ENCODE measurements around the gene PPDPF. TPM values are rescaled to one million over a fixed set of nuclear protein-coding genes. Genes with fewer than 3 reads are reported as not detected.

Gene PPDPF
- total and polyA plus RNA-seq, 12 donors = 186 to 433 (median 270) TPM

DNA sequence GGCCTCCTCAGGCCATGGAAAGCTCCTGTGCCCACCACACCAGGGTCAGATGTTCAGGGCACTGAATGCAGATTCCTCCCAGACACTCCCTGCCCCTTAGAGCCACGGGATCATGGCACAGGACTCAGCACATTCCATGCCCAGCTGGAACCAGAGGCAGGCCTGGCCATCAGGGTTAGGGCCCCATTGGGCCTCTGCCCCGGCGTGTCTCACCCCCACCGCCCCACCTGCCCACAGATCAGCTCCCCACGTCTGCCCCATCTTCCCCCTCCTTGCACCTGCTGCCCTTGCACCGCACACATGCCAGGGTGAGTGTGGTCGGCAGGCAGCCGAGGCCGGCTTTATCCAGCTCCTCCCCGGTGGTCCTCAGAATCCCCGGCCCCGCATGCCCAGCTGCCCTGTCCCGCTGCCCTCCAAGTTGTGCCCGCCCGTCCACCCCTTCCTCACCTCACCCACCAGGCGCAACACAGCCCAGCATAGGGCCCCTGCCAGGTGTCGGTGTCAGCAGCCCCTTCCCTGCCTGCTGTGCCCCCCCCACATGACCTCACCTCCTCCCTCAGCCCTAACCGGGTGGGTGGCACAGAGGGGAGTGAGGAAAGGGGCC lies 29.2 kb downstream of the PPDPF start:
- H3K4me1 ChIP-seq = peaks cover 0 to 19% (median 10%) of the 10 kb centered on the region in 9 donors
- H3K9me3 ChIP-seq = no peaks in the 10 kb centered on the region
- TF ChIP-seq, protein P1, sequence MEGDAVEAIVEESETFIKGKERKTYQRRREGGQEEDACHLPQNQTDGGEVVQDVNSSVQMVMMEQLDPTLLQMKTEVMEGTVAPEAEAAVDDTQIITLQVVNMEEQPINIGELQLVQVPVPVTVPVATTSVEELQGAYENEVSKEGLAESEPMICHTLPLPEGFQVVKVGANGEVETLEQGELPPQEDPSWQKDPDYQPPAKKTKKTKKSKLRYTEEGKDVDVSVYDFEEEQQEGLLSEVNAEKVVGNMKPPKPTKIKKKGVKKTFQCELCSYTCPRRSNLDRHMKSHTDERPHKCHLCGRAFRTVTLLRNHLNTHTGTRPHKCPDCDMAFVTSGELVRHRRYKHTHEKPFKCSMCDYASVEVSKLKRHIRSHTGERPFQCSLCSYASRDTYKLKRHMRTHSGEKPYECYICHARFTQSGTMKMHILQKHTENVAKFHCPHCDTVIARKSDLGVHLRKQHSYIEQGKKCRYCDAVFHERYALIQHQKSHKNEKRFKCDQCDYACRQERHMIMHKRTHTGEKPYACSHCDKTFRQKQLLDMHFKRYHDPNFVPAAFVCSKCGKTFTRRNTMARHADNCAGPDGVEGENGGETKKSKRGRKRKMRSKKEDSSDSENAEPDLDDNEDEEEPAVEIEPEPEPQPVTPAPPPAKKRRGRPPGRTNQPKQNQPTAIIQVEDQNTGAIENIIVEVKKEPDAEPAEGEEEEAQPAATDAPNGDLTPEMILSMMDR (IDR thresholded peaks at IDR 0.05) = no peak
- no peaks in the 10 kb centered on the region for H3K36me3 ChIP-seq
- H3K4me3 ChIP-seq = no peak overlapping the region
- H3K27ac ChIP-seq = no peak overlapping the region
- intact Hi-C loops (cut with DNase I) = loop anchor here in 2 of 10 donors (5.0 to 10.0 kb wide), 2 partner anchors 335 to 408 kb away; partner anchors contain the start of gene UCKL1 (in 1 of the 2)
- ATAC-seq (no peak), DNase-seq (no peak)
- peaks cover 0 to 84% (median 31%) of the 10 kb centered on the region in 7 donors for H3K27me3 ChIP-seq
- whole genome bisulfite sequencing, 2 donors = 84% methylated on average over 18 of the region's 18 CpGs

DNA sequence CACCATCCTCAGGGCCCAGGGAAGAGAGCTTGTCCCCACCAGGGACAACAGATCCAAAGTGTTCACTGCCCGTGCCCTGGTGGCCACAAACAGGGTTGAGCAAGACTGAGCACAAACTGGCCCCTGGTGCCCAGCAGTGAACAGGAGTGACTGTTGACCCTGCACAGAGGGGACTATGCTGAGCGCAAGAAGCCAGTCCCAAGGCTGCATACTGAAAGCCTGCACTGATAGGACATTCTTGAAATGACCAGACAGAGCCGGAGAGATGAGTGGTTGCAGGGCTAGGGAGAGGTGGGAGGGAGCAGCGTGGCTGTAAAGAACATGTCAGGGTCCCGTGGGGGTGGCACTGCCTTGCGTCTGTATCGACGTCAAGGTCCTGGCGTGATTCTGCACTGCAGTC lies 30.5 kb downstream of the PPDPF start:
- 31 to 35% methylated on average over 9 of the region's 9 CpGs for WGBS, 2 donors

DNA sequence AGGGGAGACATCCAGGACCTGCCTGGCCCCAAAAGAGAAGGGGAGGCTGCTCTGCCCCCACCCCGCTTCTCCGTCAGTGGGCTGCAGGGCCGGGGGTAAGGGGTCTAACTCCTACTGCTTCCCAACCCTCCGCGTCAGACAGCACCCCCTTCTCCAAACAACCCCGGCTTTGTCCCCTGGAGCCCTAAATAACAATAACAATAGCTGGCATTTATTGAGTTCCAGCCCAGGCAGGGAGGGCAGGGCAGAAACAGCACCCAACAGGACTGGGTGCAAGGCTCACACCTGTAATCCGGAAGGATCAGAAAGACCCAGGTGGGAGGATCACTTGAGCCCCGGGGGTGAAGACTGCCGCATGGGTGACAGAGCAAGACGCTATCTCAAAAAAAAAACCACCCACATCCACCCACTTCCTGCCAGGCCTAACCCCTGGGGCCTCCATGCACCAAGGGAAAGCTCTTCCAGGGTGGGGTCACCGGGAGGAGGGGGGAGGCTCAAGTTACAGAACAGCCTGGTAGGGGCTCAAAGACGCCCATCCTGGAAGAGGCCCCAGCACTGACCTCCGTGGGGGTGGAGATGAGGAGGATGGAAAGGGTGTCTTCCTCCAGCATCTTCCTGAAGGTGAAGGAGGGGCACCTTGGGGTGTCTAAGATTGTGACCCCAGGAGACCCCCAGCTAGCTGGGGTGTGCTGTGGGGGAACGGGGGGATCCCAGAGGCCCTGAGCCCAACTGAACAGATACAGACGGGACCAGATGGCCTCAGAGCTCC lies 32.1 kb downstream of the PPDPF start:
- peaks cover 0 to 19% (median 10%) of the 10 kb centered on the region in 9 donors for H3K4me1 ChIP-seq
- no peaks in the 10 kb centered on the region for H3K9me3 ChIP-seq
- TF ChIP-seq, protein P1 (IDR thresholded peaks at IDR 0.05) = no peak
- H3K27ac ChIP-seq = peak overlapping the region in 1 of 10 donors; percentile 21
- peaks cover 0 to 60% (median 24%) of the 10 kb centered on the region in 7 donors for H3K27me3 ChIP-seq
- 44 to 47% methylated on average over 15 of the region's 15 CpGs for WGBS, 2 donors
- ATAC-seq = no peak
- intact Hi-C loops (cut with DNase I) = loop anchor here in 1 of 10 donors (5.0 kb wide), 1 partner anchor 405 kb away; the partner anchor contains the start of gene UCKL1
- no peak for DNase-seq
- no peak overlapping the region for H3K4me3 ChIP-seq
- H3K36me3 ChIP-seq = peaks cover 0 to 2% (median 0%) of the 10 kb centered on the region in 9 donors

More for the DNA sequence above, 30.5 kb downstream of the PPDPF start:
- no peaks in the 10 kb centered on the region for H3K36me3 ChIP-seq
- H3K27me3 ChIP-seq = peaks cover 0 to 75% (median 31%) of the 10 kb centered on the region in 7 donors
- no peak overlapping the region for H3K27ac ChIP-seq
- H3K4me3 ChIP-seq = no peak overlapping the region
- intact Hi-C loops (cut with DNase I) = loop anchor here in 1 of 10 donors (5.0 kb wide), 1 partner anchor 406 kb away; the partner anchor contains the start of gene UCKL1
- no peak for ATAC-seq
- TF ChIP-seq, protein P1 (IDR thresholded peaks at IDR 0.05) = no peak
- H3K4me1 ChIP-seq = peaks cover 0 to 19% (median 10%) of the 10 kb centered on the region in 9 donors
- no peaks in the 10 kb centered on the region for H3K9me3 ChIP-seq
- no peak for DNase-seq

DNA sequence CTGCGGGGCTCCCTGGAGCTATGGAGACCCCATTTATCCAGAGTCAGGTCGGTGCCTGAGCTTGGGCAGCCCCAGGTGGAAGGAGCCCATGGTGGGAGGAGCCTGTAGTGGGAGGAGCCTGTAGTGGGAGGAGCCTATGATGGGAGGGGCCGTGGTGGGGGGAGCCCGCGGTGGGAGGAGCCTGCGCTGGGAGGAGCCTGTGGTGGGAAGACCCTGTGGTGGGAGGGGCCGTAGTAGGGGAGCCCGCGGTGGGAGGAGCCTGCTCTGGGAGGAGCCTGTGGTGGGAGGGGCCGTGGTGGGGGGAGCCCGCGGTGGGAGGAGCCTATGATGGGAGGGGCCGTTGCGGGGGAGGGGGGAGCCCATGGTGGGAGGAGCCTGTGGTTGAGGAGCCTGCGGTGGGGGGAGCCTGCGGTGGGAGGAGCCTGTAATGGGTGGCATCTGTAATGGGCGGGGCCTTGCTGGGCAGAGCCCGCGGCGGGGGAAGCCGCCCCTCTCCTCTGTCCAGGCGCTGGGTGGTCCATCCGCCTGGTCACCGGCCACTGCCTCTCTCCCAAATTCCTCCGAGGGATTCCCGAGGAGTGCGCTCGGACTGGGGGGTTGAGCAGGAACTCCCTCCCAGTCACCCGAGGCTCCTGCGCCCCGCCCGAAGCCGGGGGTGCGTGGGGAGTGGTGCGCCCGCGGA lies 32.8 kb downstream of the PPDPF start:
- WGBS, 2 donors = 2 to 3% methylated on average over 25 to 34 of the region's 37 CpGs
- H3K27ac ChIP-seq = peak overlapping the region in 4 of 10 donors; percentile 21 to 70 (median 39)
- peaks cover 0 to 10% (median 0%) of the 10 kb centered on the region in 9 donors for H3K36me3 ChIP-seq
- peaks cover 0 to 19% (median 10%) of the 10 kb centered on the region in 9 donors for H3K4me1 ChIP-seq
- H3K9me3 ChIP-seq = no peaks in the 10 kb centered on the region
- DNase-seq (peak; percentile 85), ATAC-seq (peak; percentile 74 to 91 (median 82))
- TF ChIP-seq, protein P1 (IDR thresholded peaks at IDR 0.05) = no peak
- H3K4me3 ChIP-seq = peak overlapping the region in 9 of 10 donors; percentile 46 to 69 (median 64)
- intact Hi-C loops (cut with DNase I) = loop anchor here in 1 of 10 donors (5.0 kb wide), 1 partner anchor 404 kb away; the partner anchor contains the start of gene UCKL1
- peaks cover 0 to 53% (median 17%) of the 10 kb centered on the region in 7 donors for H3K27me3 ChIP-seq

Measured in heart right ventricle (tissue), 16 donors.